GM10847 (cell line): Measurements from ENCODE around the gene UBE4A.

Experiments
- POLR2A ChIP-seq: IDR thresholded peaks from 2 replicates; pipeline ENCODE4 v1.6.1; 2011; ENCODE audit not compliant: insufficient read length; ENCODE audit errors: extremely low read depth

The UBE4A gene

GRCh38 chr11:118411530-118411929 lies 52.1 kb downstream of the UBE4A start:
- TF ChIP-seq POLR2A: no peak

GRCh38 chr11:118412921-118413320 lies 53.5 kb downstream of the UBE4A start:
- no peak for TF ChIP-seq POLR2A

- no peak for TF ChIP-seq POLR2A
These were observed 55.8 kb downstream of the UBE4A start for GRCh38 chr11:118415062-118415738.

GRCh38 chr11:118415739-118416068 lies 56.3 kb downstream of the UBE4A start:
- TF ChIP-seq POLR2A: no peak

- TF ChIP-seq POLR2A: no peak
These were observed 58.4 kb downstream of the UBE4A start for GRCh38 chr11:118417801-118418200.

- TF ChIP-seq POLR2A: no peak
These were observed 59.4 kb downstream of the UBE4A start for GRCh38 chr11:118418766-118419165.

- no peak for TF ChIP-seq POLR2A
These were observed 68.3 kb downstream of the UBE4A start for GRCh38 chr11:118427707-118428106.

- TF ChIP-seq POLR2A: no peak
These were observed 71.6 kb downstream of the UBE4A start for GRCh38 chr11:118430956-118431355.

- no peak for TF ChIP-seq POLR2A
These were observed 74.7 kb downstream of the UBE4A start for GRCh38 chr11:118434123-118434552.

- TF ChIP-seq POLR2A: no peak
These were observed 75.3 kb downstream of the UBE4A start for GRCh38 chr11:118434553-118435289.

- peak; percentile 41 for TF ChIP-seq POLR2A
These were observed 76.0 kb downstream of the UBE4A start for GRCh38 chr11:118435290-118435892.

GRCh38 chr11:118435893-118436624 lies 76.7 kb downstream of the UBE4A start, which contains the start of gene KMT2A:
Gene KMT2A (plus strand): TSS chr11:118436492. CDS start chr11:118436513, 21 bp downstream.
- peak; percentile 27 for TF ChIP-seq POLR2A

GRCh38 chr11:118436639-118437207 lies 77.3 kb downstream of the UBE4A start:
- TF ChIP-seq POLR2A: no peak

- no peak for TF ChIP-seq POLR2A
These were observed 78.1 kb downstream of the UBE4A start for GRCh38 chr11:118437208-118438125.
